C4-2B (cell line): ENCODE results near the gene H6PD.

Experiments
- CTCF ChIP-seq: fragments of 450-650 bp; conservative IDR thresholded peaks from 2 replicates; pipeline ENCODE4 v1.5.1; 2017; ENCODE audit warnings: mild to moderate bottlenecking
- ZFX ChIP-seq: fragments of 450-650 bp; IDR thresholded peaks from 2 replicates; pipeline ENCODE4 v1.6.1; 2017

- TF ChIP-seq CTCF: no peak; the same call in 1 of the 2 replicates
- no peak for TF ChIP-seq ZFX
Observed at GRCh38 chr1:9249534-9250410, 15.2 kb downstream of the H6PD start.
